ENCODE results near the gene CIDEC. TPM values are rescaled to one million over a fixed set of nuclear protein-coding genes. Genes with fewer than 3 reads are reported as not detected.

The CIDEC gene
- total RNA-seq, result not detected
- polyA plus RNA-seq (ENCODE audit: insufficient read depth, low read depth, low replicate concordance), result not detected
- long read RNA-seq, donor 1, result 0 reads
- long read RNA-seq, donor 2, result 0 reads
- long read RNA-seq, donor 3, result 0 reads
- long read RNA-seq, donor 4, result 0 reads
- long read RNA-seq, donor 5, result 0 reads
- long read RNA-seq, donor 6, result 0 reads
- long read RNA-seq, donor 7, result 0 reads
- long read RNA-seq, donor 8, result 0 reads
- long read RNA-seq, donor 9, result 0 reads
- long read RNA-seq, donor 10, result 0 reads

DNA sequence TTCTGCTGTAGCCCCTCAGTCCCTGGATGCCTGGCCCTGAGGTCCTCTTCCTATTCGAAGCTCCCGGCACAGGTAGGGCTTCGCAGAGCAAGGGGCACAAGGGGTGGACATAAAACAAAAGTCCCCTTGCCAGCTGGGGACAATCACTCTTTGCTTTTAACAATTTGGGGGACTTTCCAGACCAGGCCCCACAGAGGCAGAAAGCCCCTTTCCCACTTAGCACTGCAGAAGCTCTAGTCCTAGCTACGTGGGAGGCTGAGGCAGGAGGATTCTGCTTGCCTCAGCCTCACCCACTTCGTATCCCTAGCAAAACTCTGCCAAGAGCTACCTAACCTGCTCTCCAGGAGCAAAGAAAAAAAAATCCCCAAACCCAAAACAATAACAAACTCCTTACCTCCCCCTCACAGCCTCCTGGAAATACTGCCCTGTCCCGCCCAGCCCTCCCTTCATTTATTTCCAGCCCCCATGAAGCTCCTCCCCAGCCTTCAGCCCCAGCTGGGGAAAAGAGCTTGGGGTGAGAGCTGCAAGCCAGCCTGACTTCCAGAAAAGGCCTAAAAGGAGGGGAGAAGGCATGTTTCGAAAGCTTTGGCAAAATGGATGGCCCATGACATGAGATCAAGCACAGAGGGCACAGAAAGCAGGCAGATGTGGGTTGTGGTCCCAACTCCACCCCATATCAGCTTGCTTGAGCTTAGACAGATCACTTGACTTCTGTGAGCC, at the start of gene CIDEC:
Gene CIDEC, minus strand, starts transcription at position 424 of the 720 bp plus-strand sequence. CDS start 1,767 bp downstream, outside the sequence.
- intact Hi-C loops (cut with DNase I), result no loop called here
- no peak for FAIRE-seq

DNA sequence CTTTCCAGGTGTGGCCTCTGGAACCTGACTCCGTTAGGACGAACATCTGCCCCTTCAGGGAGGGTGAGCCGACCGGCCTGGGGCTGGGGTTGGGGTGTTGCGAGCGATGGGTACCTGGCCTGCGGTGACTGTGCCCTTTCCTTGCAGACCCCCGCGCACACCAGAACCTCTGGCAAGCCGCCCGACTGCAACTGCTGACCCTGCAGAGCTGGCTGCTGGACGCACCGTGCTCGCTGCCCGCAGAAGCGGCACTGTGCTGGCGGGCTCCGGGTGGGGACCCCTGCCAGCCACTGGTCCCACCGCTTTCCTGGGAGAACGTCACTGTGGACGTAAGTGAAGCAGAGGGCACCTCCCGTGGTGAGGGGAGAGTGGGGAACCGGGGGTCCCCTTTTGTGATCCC, 48.1 kb upstream of the CIDEC start:
- intact Hi-C loops (cut with DNase I), result no loop called here
- no peak overlapping the region for H3K4me3 ChIP-seq (ENCODE audit: low read length in 3 of 3)
- no peaks in the 10 kb centered on the region for H3K4me1 ChIP-seq (ENCODE audit: control insufficient read depth in 2 of 3, insufficient read depth in 2 of 3, low read depth in 1 of 3, low read length in 3 of 3)
- H3K27ac ChIP-seq (ENCODE audit: low read depth in 2 of 2, low read length in 2 of 2), result no peak overlapping the region
- H3K9ac ChIP-seq (ENCODE audit: low read length in 3 of 3), result no peak overlapping the region
- DNase-seq (peak in 1 of 5 donors; percentile 68), FAIRE-seq (no peak)
- no peaks in the 10 kb centered on the region for H3K36me3 ChIP-seq (ENCODE audit: control insufficient read depth in 2 of 3, insufficient read depth in 3 of 3, low read length in 3 of 3)
- H3K27me3 ChIP-seq (ENCODE audit: control insufficient read depth, insufficient read depth, low read length), result no peaks in the 10 kb centered on the region
- no peaks in the 10 kb centered on the region for H3K9me3 ChIP-seq (ENCODE audit: control insufficient read depth in 2 of 3, insufficient read depth in 1 of 3, low read length in 3 of 3)
- TF ChIP-seq, protein P1, sequence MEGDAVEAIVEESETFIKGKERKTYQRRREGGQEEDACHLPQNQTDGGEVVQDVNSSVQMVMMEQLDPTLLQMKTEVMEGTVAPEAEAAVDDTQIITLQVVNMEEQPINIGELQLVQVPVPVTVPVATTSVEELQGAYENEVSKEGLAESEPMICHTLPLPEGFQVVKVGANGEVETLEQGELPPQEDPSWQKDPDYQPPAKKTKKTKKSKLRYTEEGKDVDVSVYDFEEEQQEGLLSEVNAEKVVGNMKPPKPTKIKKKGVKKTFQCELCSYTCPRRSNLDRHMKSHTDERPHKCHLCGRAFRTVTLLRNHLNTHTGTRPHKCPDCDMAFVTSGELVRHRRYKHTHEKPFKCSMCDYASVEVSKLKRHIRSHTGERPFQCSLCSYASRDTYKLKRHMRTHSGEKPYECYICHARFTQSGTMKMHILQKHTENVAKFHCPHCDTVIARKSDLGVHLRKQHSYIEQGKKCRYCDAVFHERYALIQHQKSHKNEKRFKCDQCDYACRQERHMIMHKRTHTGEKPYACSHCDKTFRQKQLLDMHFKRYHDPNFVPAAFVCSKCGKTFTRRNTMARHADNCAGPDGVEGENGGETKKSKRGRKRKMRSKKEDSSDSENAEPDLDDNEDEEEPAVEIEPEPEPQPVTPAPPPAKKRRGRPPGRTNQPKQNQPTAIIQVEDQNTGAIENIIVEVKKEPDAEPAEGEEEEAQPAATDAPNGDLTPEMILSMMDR (IDR thresholded peaks at IDR 0.05; ENCODE audit: borderline replicate concordance, extremely low read depth, insufficient read depth), result no peak

More for the DNA sequence above, at the start of gene CIDEC:
- no peaks in the 10 kb centered on the region for H3K36me3 ChIP-seq (ENCODE audit: control insufficient read depth in 2 of 3, insufficient read depth in 3 of 3, low read length in 3 of 3)
- no peaks in the 10 kb centered on the region for H3K4me1 ChIP-seq (ENCODE audit: control insufficient read depth in 2 of 3, insufficient read depth in 2 of 3, low read depth in 1 of 3, low read length in 3 of 3)
- DNase-seq, result no peak
- no peaks in the 10 kb centered on the region for H3K9me3 ChIP-seq (ENCODE audit: control insufficient read depth in 2 of 3, insufficient read depth in 1 of 3, low read length in 3 of 3)
- H3K27me3 ChIP-seq (ENCODE audit: control insufficient read depth, insufficient read depth, low read length), result no peaks in the 10 kb centered on the region
- no peak within 1 kb of the TSS for H3K4me3 ChIP-seq (ENCODE audit: low read length in 3 of 3)
- H3K27ac ChIP-seq (ENCODE audit: low read depth in 2 of 2, low read length in 2 of 2), result no peak within 1 kb of the TSS
- no peak within 1 kb of the TSS for H3K9ac ChIP-seq (ENCODE audit: low read length in 3 of 3)
- TF ChIP-seq, protein P1 (IDR thresholded peaks at IDR 0.05; ENCODE audit: borderline replicate concordance, extremely low read depth, insufficient read depth), result no peak

GRCh38 chr3:9918261-9919038, 38.4 kb upstream of the CIDEC start:
- Histone ChIP-seq H3K4me1 (ENCODE audit: control insufficient read depth in 2 of 3, insufficient read depth in 2 of 3, low read depth in 1 of 3, low read length in 3 of 3) (peaks cover 0 to 30% (median 0%) of the 10 kb centered on the region in 3 donors), H3K36me3 (ENCODE audit: control insufficient read depth in 2 of 3, insufficient read depth in 3 of 3, low read length in 3 of 3) (no peaks in the 10 kb centered on the region), H3K9ac (ENCODE audit: low read length in 3 of 3) (no peak overlapping the region), H3K4me3 (ENCODE audit: low read length in 3 of 3) (peak overlapping the region in 1 of 3 donors; percentile 5), H3K27me3 (ENCODE audit: control insufficient read depth, insufficient read depth, low read length) (no peaks in the 10 kb centered on the region), H3K27ac (ENCODE audit: low read depth in 2 of 2, low read length in 2 of 2) (no peak overlapping the region), H3K9me3 (ENCODE audit: control insufficient read depth in 2 of 3, insufficient read depth in 1 of 3, low read length in 3 of 3) (no peaks in the 10 kb centered on the region)
- DNase-seq, result peak in 1 of 5 donors; percentile 45
- no peak for FAIRE-seq
- TF ChIP-seq, protein P1 (IDR thresholded peaks at IDR 0.05; ENCODE audit: borderline replicate concordance, extremely low read depth, insufficient read depth), result no peak
- intact Hi-C loops (cut with DNase I), result no loop called here
